Tibial artery (tissue), 4 donors: ENCODE measurements around the gene ATF5.
A peak's percentile ranks its signal among the peaks of the same experiment; 100 is the strongest.

Source experiments
- DNase-seq, 2 donors: peaks; one replicate each; pipeline ENCODE4 v3.0.0-alpha.2; 2019
- H3K27ac ChIP-seq, 2 donors: fragments of 200-600 bp; sonication (generic) in 1 of 2; 1 replicate in 1 of 2; 2 replicates in 1 of 2; pipeline ENCODE4 v1.5.1; 2018 to 2019; ENCODE audit warnings: mild to moderate bottlenecking in 1 of 2
- H3K27me3 ChIP-seq, 2 donors: fragments of 200-600 bp; sonication (generic) in 1 of 2; one replicate each; pipeline versions ENCODE4 v1.5.1 to v1.6.0; 2016 to 2019
- H3K36me3 ChIP-seq, 3 donors: fragments of 200-600 bp; sonication (generic) in 2 of 3; one replicate each; pipeline ENCODE4 v1.5.1; 2016 to 2019; ENCODE audit warnings: mild to moderate bottlenecking in 2 of 3
- H3K4me1 ChIP-seq, 4 donors: fragments of 200-600 bp; sonication (generic) in 2 of 4; 1 replicate in 3 of 4; 2 replicates in 1 of 4; pipeline ENCODE4 v1.5.1; 2016 to 2019
- H3K4me3 ChIP-seq, 2 donors: fragments of 200-600 bp; sonication (generic) in 1 of 2; 1 replicate in 1 of 2; 2 replicates in 1 of 2; pipeline ENCODE4 v1.5.1; 2018 to 2019; ENCODE audit warnings: mild to moderate bottlenecking in 2 of 2
- H3K9me3 ChIP-seq, 3 donors: fragments of 200-600 bp; sonication (generic) in 1 of 3; one replicate each; pipeline ENCODE4 v1.5.1; 2016 to 2019
- intact Hi-C: fragments of 100-400 bp; cut with DNase I; formaldehyde crosslinking; loops from one replicate; pipeline ENCODE4 v1.15.0; 2023; ENCODE audit warnings: low total_unique reads
- TF ChIP-seq, protein P1 (sequence below), 2 experiments: fragments of 200-600 bp in 1 of 2; fragments of 450-650 bp in 1 of 2; IDR thresholded peaks; one replicate each; pipeline ENCODE4 v1.5.1; 2017 to 2019; ENCODE audit warnings: antibody characterized with exemption in 2 of 2, mild to moderate bottlenecking in 1 of 2, moderate library complexity in 1 of 2

Gene ATF5

DNA sequence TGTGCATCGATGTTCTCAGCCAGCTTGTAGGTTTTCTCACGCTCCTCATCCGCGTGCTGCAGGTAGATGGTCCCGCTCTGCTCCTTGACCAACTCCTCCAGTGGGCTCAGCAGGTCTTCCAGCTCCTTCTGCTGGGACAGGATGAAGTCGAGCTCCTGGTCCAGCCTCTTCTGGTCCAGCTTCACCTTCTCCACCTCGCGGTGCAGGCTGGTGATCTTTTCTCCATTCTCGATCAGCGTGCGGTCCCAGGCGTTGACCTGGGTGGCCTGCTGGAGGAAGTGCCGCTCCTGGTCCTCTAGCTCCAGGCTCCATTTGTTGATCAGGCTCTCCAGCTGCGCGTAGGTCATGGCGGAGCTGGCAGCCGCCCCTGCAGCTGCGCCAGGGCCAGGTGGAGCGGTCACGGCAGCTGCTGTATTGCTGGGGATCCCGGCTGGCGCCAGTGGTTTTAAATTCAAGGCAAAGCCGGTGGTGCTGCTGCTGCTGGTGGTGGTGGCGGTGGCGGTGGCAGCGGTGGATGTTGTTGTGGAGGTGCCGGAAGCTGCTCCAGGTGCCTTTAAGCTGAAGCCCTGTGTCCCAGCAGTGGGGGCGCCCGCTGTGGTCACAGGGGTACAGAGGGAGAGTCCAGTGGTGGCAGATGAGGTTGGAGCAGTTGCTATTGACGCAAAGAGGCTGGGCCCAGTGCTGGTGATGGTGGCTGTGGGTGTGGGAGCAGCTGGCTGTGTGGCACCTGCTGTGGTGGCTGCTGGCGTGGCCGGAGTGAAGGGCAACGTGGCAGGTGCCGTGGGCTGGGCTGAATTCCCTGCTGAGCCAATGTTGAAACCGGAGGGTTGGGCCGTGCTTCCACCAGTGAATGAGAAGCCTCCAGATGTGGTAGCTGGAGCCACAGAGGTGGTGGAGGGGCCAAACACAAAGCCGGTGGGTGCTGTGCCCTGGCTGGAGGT, 20.3 kb upstream of the ATF5 start:
- H3K4me3 ChIP-seq, result no peak overlapping the region
- intact Hi-C loops, result no loop called here
- peaks cover 0 to 19% (median 10%) of the 10 kb centered on the region in 4 donors for H3K4me1 ChIP-seq
- no peaks in the 10 kb centered on the region for H3K9me3 ChIP-seq
- peaks cover 14 to 52% (median 35%) of the 10 kb centered on the region in 3 donors for H3K36me3 ChIP-seq
- TF ChIP-seq, protein P1, sequence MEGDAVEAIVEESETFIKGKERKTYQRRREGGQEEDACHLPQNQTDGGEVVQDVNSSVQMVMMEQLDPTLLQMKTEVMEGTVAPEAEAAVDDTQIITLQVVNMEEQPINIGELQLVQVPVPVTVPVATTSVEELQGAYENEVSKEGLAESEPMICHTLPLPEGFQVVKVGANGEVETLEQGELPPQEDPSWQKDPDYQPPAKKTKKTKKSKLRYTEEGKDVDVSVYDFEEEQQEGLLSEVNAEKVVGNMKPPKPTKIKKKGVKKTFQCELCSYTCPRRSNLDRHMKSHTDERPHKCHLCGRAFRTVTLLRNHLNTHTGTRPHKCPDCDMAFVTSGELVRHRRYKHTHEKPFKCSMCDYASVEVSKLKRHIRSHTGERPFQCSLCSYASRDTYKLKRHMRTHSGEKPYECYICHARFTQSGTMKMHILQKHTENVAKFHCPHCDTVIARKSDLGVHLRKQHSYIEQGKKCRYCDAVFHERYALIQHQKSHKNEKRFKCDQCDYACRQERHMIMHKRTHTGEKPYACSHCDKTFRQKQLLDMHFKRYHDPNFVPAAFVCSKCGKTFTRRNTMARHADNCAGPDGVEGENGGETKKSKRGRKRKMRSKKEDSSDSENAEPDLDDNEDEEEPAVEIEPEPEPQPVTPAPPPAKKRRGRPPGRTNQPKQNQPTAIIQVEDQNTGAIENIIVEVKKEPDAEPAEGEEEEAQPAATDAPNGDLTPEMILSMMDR (IDR thresholded peaks at IDR 0.05), result no peak
- H3K27me3 ChIP-seq, result no peaks in the 10 kb centered on the region
- H3K27ac ChIP-seq, result no peak overlapping the region
- DNase-seq, result no peak

GRCh38 chr19:49910179-49910578, 18.8 kb upstream of the ATF5 start:
- Histone ChIP-seq H3K27me3 (no peaks in the 10 kb centered on the region), H3K4me1 (peaks cover 0 to 19% (median 10%) of the 10 kb centered on the region in 4 donors), H3K27ac (no peak overlapping the region), H3K4me3 (no peak overlapping the region), H3K9me3 (no peaks in the 10 kb centered on the region), H3K36me3 (peaks cover 15 to 64% (median 40%) of the 10 kb centered on the region in 3 donors)
- intact Hi-C loops, result no loop called here
- no peak for DNase-seq
- TF ChIP-seq, protein P1 (IDR thresholded peaks at IDR 0.05), result no peak

- no peaks in the 10 kb centered on the region for H3K9me3 ChIP-seq
- intact Hi-C loops, result no loop called here
- DNase-seq, result no peak
- no peaks in the 10 kb centered on the region for H3K27me3 ChIP-seq
- H3K36me3 ChIP-seq, result peaks cover 19 to 68% (median 42%) of the 10 kb centered on the region in 3 donors
- H3K4me3 ChIP-seq, result no peak overlapping the region
- TF ChIP-seq, protein P1 (IDR thresholded peaks at IDR 0.05), result no peak
- H3K27ac ChIP-seq, result peak overlapping the region; percentile 15 to 19
- peaks cover 0 to 19% (median 10%) of the 10 kb centered on the region in 4 donors for H3K4me1 ChIP-seq
These were observed 17.4 kb upstream of the ATF5 start for GRCh38 chr19:49911381-49912145.

DNA sequence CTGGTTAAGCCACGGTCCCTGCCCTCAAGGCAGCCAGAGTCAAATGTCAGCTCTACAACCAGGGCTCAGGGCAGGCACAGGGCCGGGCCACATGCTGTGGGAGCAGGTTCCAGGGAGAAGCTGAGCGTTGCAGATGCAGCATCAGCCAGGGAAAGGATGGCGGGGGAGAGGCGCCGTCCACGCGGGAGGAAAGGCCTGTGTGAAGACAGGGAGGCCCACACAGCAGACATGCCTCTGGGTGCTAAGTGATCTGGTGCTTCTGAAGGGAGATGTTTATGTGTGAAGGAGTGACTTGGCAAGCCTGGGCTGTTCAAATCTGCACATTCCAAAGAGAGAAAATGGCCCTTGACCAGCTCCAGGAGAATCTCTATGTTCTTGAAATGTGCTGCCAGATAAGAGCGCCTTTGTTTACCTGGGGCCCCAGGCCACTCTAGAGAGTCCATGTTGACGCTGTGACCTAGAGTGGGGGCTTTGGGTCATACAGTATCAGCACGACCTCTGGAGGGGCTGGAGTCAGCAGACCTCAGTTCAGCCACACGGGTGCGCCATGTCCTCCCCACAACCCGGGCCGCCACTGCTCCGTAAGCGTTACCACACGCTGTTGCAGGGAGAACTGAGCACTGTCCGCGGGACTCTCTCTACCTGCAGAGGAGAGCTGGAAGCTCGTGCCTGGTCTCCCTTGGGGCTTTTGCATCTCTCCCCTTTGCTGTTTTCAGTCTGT, 15.9 kb upstream of the ATF5 start:
- Histone ChIP-seq H3K4me3 (no peak overlapping the region), H3K27ac (no peak overlapping the region), H3K9me3 (no peaks in the 10 kb centered on the region), H3K4me1 (peaks cover 0 to 19% (median 10%) of the 10 kb centered on the region in 4 donors), H3K27me3 (no peaks in the 10 kb centered on the region), H3K36me3 (peaks cover 12 to 68% (median 30%) of the 10 kb centered on the region in 3 donors)
- intact Hi-C loops, result no loop called here
- TF ChIP-seq, protein P1 (IDR thresholded peaks at IDR 0.05), result no peak
- DNase-seq, result no peak

GRCh38 chr19:49913720-49914119, 15.3 kb upstream of the ATF5 start:
- TF ChIP-seq, protein P1 (IDR thresholded peaks at IDR 0.05), result no peak
- intact Hi-C loops, result no loop called here
- H3K27ac ChIP-seq, result no peak overlapping the region
- no peak for DNase-seq
- peaks cover 6 to 68% (median 24%) of the 10 kb centered on the region in 3 donors for H3K36me3 ChIP-seq
- H3K4me1 ChIP-seq, result peaks cover 0 to 19% (median 10%) of the 10 kb centered on the region in 4 donors
- H3K4me3 ChIP-seq, result no peak overlapping the region
- H3K27me3 ChIP-seq, result no peaks in the 10 kb centered on the region
- no peaks in the 10 kb centered on the region for H3K9me3 ChIP-seq
